AG04450 (cell line): ENCODE measurements around the gene PLAAT2. TPM values are rescaled to one million over a fixed set of nuclear protein-coding genes. Genes with fewer than 3 reads are reported as not detected.

ENCODE experiments used
- CTCF ChIA-PET: fragments of 300-600, 350-600 bp; formaldehyde crosslinking; extraction: SDS; loops from one replicate; lab custom pipeline; 2022; ENCODE audit warnings: antibody characterized with exemption, inconsistent platforms; lab: Charles Lee
- POLR2A ChIA-PET: fragments of 350-600 bp; formaldehyde crosslinking; extraction: SDS; loops from one replicate; lab custom pipeline; 2021; ENCODE audit warnings: antibody characterized with exemption, inconsistent platforms; lab: Yijun Ruan, JAX
- DNase-seq: peaks from one replicate; pipeline ENCODE4 v3.0.0-alpha.2; 2011; ENCODE audit warnings: low read depth, low spot score
- H3K27ac ChIP-seq: one replicate; pipeline ENCODE4 v1.5.1; 2012; ENCODE audit warnings: low read depth, low read length, control low read depth
- H3K27me3 ChIP-seq: one replicate; pipeline ENCODE4 v1.6.0; 2012; ENCODE audit warnings: low read length; ENCODE audit not compliant: control insufficient read depth, insufficient read depth
- H3K4me3 ChIP-seq: 2 replicates; pipeline ENCODE4 v1.5.1; 2011; ENCODE audit warnings: mild to moderate bottlenecking, low read depth, low read length, control low read depth
- H3K9me3 ChIP-seq: 2 replicates; pipeline ENCODE4 v1.5.1; 2012; ENCODE audit warnings: low read length; ENCODE audit not compliant: control insufficient read depth, insufficient read depth
- CTCF ChIP-seq: IDR thresholded peaks from 2 replicates; pipeline ENCODE4 v1.5.1; 2011; ENCODE audit warnings: low read depth, low read length, control low read depth, inconsistent platforms
- polyA plus RNA-seq: library from polyadenylated mRNA; depleted of rRNA; stranded (reverse); fragments of >200 nt; gene quantifications from 2 replicates; pipeline ENCODE4 v1.2.3, GENCODE V29; 2011

The PLAAT2 gene
- polyA plus RNA-seq, 1 experiment, result not detected

GRCh38 chr11:63523151-63523550, 40.0 kb downstream of the PLAAT2 start:
- H3K9me3 ChIP-seq, result no peaks in the 10 kb centered on the region
- no peaks in the 10 kb centered on the region for H3K27me3 ChIP-seq
- DNase-seq, result no peak
- TF ChIP-seq CTCF, result no peak
- POLR2A ChIA-PET, result no interaction called here
- CTCF ChIA-PET, result no interaction called here
- H3K27ac ChIP-seq, result no peak overlapping the region
- no peak overlapping the region for H3K4me3 ChIP-seq

GRCh38 chr11:63521896-63522295, 41.3 kb downstream of the PLAAT2 start:
- Histone ChIP-seq H3K27ac (no peak overlapping the region), H3K27me3 (no peaks in the 10 kb centered on the region), H3K9me3 (no peaks in the 10 kb centered on the region), H3K4me3 (no peak overlapping the region)
- ChIA-PET POLR2A (no interaction called here), CTCF (interaction anchor here (0.9 kb wide), 1 partner anchor 216 kb away, joined by 3 read pairs; no protein-coding TSS in a partner anchor)
- no peak for TF ChIP-seq CTCF
- no peak for DNase-seq

GRCh38 chr11:63520606-63521170, 42.5 kb downstream of the PLAAT2 start:
- CTCF ChIA-PET, result interaction anchor here (1.0 kb wide), 1 partner anchor 42 kb away, joined by 4 read pairs; no protein-coding TSS in a partner anchor
- DNase-seq, result no peak
- no peak for TF ChIP-seq CTCF
- Histone ChIP-seq H3K27ac (no peak overlapping the region), H3K27me3 (no peaks in the 10 kb centered on the region), H3K4me3 (no peak overlapping the region), H3K9me3 (no peaks in the 10 kb centered on the region)
- POLR2A ChIA-PET, result no interaction called here

GRCh38 chr11:63518548-63518947, 44.6 kb downstream of the PLAAT2 start:
- DNase-seq, result no peak
- H3K27me3 ChIP-seq, result no peaks in the 10 kb centered on the region
- H3K9me3 ChIP-seq, result no peaks in the 10 kb centered on the region
- ChIA-PET POLR2A (no interaction called here), CTCF (interaction anchor here (0.6 to 1.0 kb wide), 2 partner anchors 18 to 39 kb away, joined by 3 read pairs; partner anchors contain the start of gene PLAAT4)
- H3K4me3 ChIP-seq, result no peak overlapping the region
- TF ChIP-seq CTCF, result no peak
- no peak overlapping the region for H3K27ac ChIP-seq

- H3K27me3 ChIP-seq, result no peaks in the 10 kb centered on the region
- ChIA-PET POLR2A (no interaction called here), CTCF (interaction anchor here (0.8 kb wide), 1 partner anchor 57 kb away, joined by 3 read pairs; no protein-coding TSS in a partner anchor)
- DNase-seq, result no peak
- no peaks in the 10 kb centered on the region for H3K9me3 ChIP-seq
- no peak overlapping the region for H3K4me3 ChIP-seq
- no peak overlapping the region for H3K27ac ChIP-seq
- no peak for TF ChIP-seq CTCF
Observed at GRCh38 chr11:63517156-63517555, 46.0 kb downstream of the PLAAT2 start.
